ENCODE data around the gene PAGE3. TPM values are rescaled to one million over a fixed set of nuclear protein-coding genes. Genes with fewer than 3 reads are reported as not detected.

PAGE3 gene, protein sequence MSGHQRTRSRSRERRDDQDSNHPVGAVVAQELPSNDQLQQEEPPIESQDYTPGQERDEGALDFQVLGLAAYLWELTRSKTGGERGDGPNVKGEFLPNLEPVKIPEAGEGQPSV
- not detected in 2 replicates for total RNA-seq

DNA sequence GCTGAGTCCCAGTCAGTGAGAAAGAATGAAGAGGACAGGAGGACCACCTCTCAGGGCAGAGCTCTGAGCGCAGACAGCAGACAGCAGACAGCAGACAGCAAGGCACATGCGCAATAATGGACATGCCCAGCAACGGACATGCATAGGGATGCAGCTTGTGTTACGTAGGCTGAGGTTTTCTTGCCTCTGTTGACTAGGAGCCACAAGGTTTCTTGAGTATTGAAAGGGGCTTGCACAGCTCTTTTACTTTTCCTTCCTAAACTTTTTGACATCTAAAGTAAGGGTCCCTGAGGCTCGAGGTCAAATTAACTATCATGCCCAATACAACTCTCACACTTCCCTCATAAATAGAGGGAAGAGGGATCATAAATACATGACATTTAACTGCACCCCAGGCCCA, at the start of gene PAGE3:
Gene PAGE3, minus strand, starts transcription at position 101 of the 400 bp plus-strand sequence. CDS start 1,013 bp downstream, outside the sequence.
- Mint-ChIP-seq H3K36me3 (ENCODE audit: low read depth) (no peaks in the 10 kb centered on the region), H3K4me3 (ENCODE audit: low read depth) (no peak within 1 kb of the TSS), H3K27me3 (ENCODE audit: low read depth) (no peaks in the 10 kb centered on the region), H3K4me1 (ENCODE audit: low read depth) (no peaks in the 10 kb centered on the region), H3K9me3 (no peaks in the 10 kb centered on the region), H3K27ac (no peak within 1 kb of the TSS)
- no peak for DNase-seq (ENCODE audit: low spot score)
- intact Hi-C loops (cut with micrococcal nuclease) = no loop called here

DNA sequence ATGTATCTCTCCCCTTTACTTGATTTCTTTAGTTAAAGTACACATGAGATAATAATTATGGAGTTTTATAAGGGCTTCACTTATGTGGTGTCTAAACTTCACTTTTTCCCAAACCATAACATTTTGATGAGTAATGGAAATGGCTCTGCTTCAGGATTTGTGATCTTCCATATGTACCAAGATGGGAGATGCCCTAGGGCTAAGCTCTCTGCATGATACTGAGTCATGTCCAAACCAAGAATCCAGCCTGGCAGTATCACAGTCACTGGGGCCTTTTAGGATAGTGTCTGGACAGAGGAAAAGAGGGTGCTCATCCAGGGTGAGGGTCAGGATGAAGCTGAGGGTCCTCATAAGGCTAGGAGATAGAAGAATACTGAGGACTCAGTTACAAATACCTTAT, 47.9 kb upstream of the PAGE3 start:
- Mint-ChIP-seq H3K36me3 (ENCODE audit: low read depth) (no peaks in the 10 kb centered on the region), H3K4me1 (ENCODE audit: low read depth) (no peaks in the 10 kb centered on the region), H3K4me3 (ENCODE audit: low read depth) (no peak overlapping the region), H3K27me3 (ENCODE audit: low read depth) (no peaks in the 10 kb centered on the region), H3K9me3 (no peaks in the 10 kb centered on the region), H3K27ac (no peak overlapping the region)
- DNase-seq (ENCODE audit: low spot score) = no peak
- intact Hi-C loops (cut with micrococcal nuclease) = no loop called here

DNA sequence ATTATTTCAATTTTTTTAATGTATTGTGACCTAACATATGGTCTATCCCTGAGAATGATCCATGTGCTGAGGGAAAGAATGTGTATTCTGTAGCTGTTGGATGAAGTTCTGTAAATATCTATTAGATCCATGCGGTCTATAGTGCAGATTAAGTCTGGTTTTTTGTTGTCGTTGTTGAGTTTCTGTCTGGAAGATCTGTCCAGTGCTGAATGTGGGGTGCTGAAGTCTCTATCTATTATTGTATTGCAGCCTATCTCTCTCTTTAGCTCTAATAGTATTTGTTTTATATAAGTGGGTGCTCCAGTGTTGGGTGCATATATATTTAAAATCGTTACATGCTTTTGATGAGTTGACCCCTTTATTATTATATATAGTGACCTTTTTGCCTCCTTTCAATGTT, 26.2 kb upstream of the PAGE3 start:
- H3K36me3 Mint-ChIP-seq (ENCODE audit: low read depth) = no peaks in the 10 kb centered on the region
- no peak overlapping the region for H3K27ac Mint-ChIP-seq
- intact Hi-C loops (cut with micrococcal nuclease) = no loop called here
- DNase-seq (ENCODE audit: low spot score) = no peak
- H3K4me1 Mint-ChIP-seq (ENCODE audit: low read depth) = no peaks in the 10 kb centered on the region
- H3K27me3 Mint-ChIP-seq (ENCODE audit: low read depth) = no peaks in the 10 kb centered on the region
- no peak overlapping the region for H3K4me3 Mint-ChIP-seq (ENCODE audit: low read depth)
- peaks cover 3% of the 10 kb centered on the region for H3K9me3 Mint-ChIP-seq

DNA sequence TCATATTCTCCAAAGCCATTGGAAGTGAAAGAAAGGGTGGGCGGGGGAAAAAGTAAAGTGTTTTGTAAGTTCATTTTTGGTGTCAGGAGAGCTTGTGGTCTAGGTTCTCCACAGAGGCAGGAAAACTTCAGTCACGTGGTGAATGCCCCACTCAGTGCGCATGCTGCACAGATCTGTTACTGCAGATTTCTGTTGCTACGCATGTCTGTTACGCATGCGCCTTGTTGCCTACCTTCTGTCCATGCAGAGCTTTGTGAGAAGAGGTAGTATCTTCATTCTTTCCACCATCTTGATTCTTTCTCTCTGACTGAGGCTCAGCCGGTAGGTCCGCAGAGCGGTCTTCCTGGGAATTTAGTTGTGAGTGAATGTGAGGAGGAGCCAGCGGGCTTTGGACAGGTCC, 15.1 kb upstream of the PAGE3 start:
- Mint-ChIP-seq H3K36me3 (ENCODE audit: low read depth) (no peaks in the 10 kb centered on the region), H3K27ac (no peak overlapping the region), H3K4me1 (ENCODE audit: low read depth) (no peaks in the 10 kb centered on the region), H3K27me3 (ENCODE audit: low read depth) (no peaks in the 10 kb centered on the region), H3K4me3 (ENCODE audit: low read depth) (no peak overlapping the region), H3K9me3 (no peaks in the 10 kb centered on the region)
- no peak for DNase-seq (ENCODE audit: low spot score)
- intact Hi-C loops (cut with micrococcal nuclease) = no loop called here

DNA sequence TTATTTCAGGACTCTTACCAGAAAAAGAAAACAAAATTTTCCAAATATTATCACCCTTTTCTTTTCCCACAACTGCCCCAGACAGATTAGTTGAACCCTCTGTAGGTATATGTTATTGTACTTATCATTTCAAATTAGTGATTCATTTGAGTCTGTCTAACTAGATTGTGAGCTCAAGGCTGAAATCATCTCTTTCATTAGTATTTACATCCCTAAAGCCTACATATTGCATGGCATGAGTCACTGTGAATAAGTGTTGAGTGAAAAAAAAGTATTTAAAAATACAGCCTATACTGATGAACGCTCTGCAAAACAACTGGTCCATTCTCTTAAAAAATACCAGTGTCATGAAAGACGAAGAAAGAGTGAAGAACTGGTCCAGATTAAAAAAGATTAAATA, 3.9 kb downstream of the PAGE3 start:
- Mint-ChIP-seq H3K27me3 (ENCODE audit: low read depth) (no peaks in the 10 kb centered on the region), H3K27ac (no peak overlapping the region), H3K9me3 (no peaks in the 10 kb centered on the region), H3K4me3 (ENCODE audit: low read depth) (no peak overlapping the region), H3K36me3 (ENCODE audit: low read depth) (no peaks in the 10 kb centered on the region), H3K4me1 (ENCODE audit: low read depth) (no peaks in the 10 kb centered on the region)
- intact Hi-C loops (cut with micrococcal nuclease) = no loop called here
- DNase-seq (ENCODE audit: low spot score) = no peak

DNA sequence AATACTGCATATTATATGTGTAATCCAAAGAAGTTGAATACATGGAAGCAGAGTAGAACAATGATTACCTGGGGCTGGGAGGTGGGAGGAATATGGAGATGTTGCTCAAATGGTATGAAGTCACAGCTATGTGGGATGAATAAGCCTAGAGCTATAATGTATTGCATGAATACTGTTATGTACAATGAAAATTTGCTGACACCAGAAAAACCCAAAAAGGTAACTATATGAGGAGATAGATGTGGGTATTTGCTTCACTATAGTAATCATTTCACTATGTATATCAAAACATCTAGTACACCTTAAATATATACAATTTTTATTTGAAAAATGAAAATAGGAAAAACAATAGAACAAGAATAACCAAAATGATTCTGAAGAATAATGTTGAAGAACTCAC, 11.2 kb downstream of the PAGE3 start:
- H3K9me3 Mint-ChIP-seq = no peaks in the 10 kb centered on the region
- intact Hi-C loops (cut with micrococcal nuclease) = no loop called here
- H3K4me1 Mint-ChIP-seq (ENCODE audit: low read depth) = no peaks in the 10 kb centered on the region
- H3K4me3 Mint-ChIP-seq (ENCODE audit: low read depth) = no peak overlapping the region
- H3K36me3 Mint-ChIP-seq (ENCODE audit: low read depth) = no peaks in the 10 kb centered on the region
- no peak for DNase-seq (ENCODE audit: low spot score)
- no peak overlapping the region for H3K27ac Mint-ChIP-seq
- no peaks in the 10 kb centered on the region for H3K27me3 Mint-ChIP-seq (ENCODE audit: low read depth)

DNA sequence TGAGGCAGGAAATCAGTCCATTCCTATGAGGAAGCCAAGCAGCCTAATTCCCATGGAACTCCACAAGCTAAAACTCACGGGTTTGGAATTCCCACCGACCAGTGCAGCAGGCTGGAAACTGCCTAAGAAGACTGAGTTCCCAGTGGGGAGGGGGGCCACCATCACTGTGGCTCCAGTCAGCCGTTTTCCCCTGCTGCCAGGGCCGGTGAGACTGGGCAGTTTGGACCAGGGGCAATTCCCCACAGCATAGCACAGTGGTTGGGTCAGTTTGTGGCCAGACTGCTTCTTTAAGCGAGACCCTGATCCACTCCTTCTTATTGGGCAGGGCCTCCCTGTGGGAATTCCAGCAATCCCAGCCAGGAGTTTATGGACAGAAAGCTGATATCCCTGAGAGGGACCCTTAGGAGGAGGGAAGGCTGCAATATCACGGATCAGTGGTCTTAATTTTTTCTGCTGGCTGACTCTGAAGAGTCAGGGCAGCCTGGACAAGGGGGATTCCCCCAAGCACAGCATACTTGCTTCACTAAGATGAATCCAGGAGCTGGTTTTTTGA, 23.9 kb downstream of the PAGE3 start:
- no peak overlapping the region for H3K4me3 Mint-ChIP-seq (ENCODE audit: low read depth)
- no peaks in the 10 kb centered on the region for H3K9me3 Mint-ChIP-seq
- no peak overlapping the region for H3K27ac Mint-ChIP-seq
- intact Hi-C loops (cut with micrococcal nuclease) = no loop called here
- H3K27me3 Mint-ChIP-seq (ENCODE audit: low read depth) = no peaks in the 10 kb centered on the region
- no peak for DNase-seq (ENCODE audit: low spot score)
- H3K36me3 Mint-ChIP-seq (ENCODE audit: low read depth) = no peaks in the 10 kb centered on the region
- no peaks in the 10 kb centered on the region for H3K4me1 Mint-ChIP-seq (ENCODE audit: low read depth)

DNA sequence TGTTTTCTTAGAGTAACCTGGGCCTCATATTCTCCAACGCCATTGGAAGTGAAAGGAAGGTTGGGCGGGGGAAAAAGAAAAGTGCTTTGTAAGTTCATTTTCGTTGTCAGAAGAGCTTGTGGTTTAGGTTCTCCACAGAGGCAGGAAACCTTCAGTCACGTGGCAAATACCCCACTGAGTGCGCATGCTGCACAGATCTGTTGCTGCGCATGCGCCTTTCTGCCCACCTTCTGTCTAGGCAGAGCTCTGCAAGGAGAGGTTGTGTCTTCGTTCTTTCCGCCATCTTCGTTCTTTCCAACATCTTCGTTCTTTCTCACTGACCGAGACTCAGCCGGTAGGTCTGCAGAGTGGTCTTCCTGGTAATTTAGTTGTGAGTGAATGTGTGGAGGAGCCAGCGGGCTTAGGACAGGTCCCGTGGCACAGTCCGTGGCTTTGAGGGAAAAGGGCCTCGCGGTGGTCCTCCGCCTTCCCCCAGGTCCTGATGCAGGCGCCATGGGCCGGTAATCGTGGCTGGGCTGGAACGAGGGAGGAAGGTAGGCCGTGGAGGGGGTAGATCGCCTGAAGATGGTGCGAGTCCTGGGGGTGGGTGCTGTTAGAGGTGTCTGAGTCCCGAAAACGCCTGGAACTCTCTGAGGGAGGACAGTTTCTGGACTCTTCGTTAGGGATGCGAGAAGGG, 44.5 kb downstream of the PAGE3 start, which contains the start of gene PAGE5:
Gene PAGE5, plus strand, starts transcription at position 228 of the 676 bp plus-strand sequence. CDS start 1,037 bp downstream, outside the sequence.
- intact Hi-C loops (cut with micrococcal nuclease) = no loop called here
- H3K27me3 Mint-ChIP-seq (ENCODE audit: low read depth) = no peaks in the 10 kb centered on the region
- no peaks in the 10 kb centered on the region for H3K36me3 Mint-ChIP-seq (ENCODE audit: low read depth)
- H3K4me1 Mint-ChIP-seq (ENCODE audit: low read depth) = no peaks in the 10 kb centered on the region
- no peaks in the 10 kb centered on the region for H3K9me3 Mint-ChIP-seq
- no peak for DNase-seq (ENCODE audit: low spot score)
- H3K4me3 Mint-ChIP-seq (ENCODE audit: low read depth) = no peak within 1 kb of the TSS
- H3K27ac Mint-ChIP-seq = no peak within 1 kb of the TSS

DNA sequence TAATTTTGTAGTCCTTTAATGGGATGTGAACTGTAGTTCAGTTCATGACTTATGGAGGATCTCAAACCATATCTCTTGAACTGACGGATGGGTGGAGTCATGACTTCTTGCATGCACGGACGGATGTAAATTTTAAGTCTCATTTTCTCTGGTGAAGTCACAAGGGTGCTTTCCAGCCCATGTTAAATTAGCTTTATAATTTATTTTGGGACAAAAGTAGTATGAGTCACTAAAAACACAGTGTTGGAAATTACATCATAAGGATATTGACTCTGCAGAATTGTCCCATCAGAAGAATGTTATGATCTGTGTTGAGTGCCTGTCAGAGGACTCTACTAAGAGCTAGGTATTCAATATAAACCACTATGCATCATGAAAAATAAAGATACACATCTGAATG, 51.3 kb downstream of the PAGE3 start:
- Mint-ChIP-seq H3K36me3 (ENCODE audit: low read depth) (no peaks in the 10 kb centered on the region), H3K27ac (no peak overlapping the region), H3K4me1 (ENCODE audit: low read depth) (no peaks in the 10 kb centered on the region), H3K9me3 (no peaks in the 10 kb centered on the region), H3K27me3 (ENCODE audit: low read depth) (no peaks in the 10 kb centered on the region), H3K4me3 (ENCODE audit: low read depth) (no peak overlapping the region)
- intact Hi-C loops (cut with micrococcal nuclease) = no loop called here
- no peak for DNase-seq (ENCODE audit: low spot score)

DNA sequence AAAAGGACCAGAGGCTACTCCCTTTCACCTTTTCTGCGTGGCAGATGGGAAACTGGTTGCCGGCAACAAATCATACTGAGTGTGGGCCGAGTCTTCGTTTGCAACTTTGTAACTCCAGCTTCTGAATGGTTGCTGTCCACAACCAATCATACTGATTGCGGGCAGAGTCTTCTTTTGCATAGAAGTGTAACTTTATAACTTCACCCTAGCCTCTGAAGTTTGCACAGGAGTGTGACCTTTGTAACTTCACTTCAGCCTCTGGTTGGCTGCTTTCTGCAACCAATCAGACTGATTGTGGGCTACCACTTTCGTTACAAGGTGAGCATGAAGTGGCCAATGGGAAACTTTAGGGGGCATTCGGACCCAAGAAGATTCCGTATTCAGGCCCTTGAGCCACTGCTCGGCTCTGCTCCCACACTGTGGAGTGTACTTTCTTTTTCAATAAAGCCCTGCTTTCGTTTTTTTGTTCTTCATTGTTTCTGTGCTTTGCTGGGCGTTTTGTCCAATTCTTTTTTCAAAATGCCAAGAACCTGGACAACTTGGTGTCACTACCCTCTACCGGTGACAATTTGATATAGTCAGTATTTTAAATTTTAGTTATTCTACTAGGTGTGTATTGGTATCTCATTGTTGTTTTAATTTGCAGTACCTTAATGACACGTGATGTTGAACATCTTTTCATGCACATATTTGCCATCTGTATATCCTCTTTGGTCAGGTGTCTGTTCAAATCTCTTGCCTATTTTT, 53.6 kb downstream of the PAGE3 start:
- no peaks in the 10 kb centered on the region for H3K36me3 Mint-ChIP-seq (ENCODE audit: low read depth)
- intact Hi-C loops (cut with micrococcal nuclease) = no loop called here
- no peaks in the 10 kb centered on the region for H3K27me3 Mint-ChIP-seq (ENCODE audit: low read depth)
- no peaks in the 10 kb centered on the region for H3K9me3 Mint-ChIP-seq
- H3K4me3 Mint-ChIP-seq (ENCODE audit: low read depth) = no peak overlapping the region
- H3K4me1 Mint-ChIP-seq (ENCODE audit: low read depth) = no peaks in the 10 kb centered on the region
- DNase-seq (ENCODE audit: low spot score) = no peak
- H3K27ac Mint-ChIP-seq = no peak overlapping the region

Other genes starting within 250 kb of the PAGE3 start
- not detected in 2 replicates for gene ALAS2, start 233.9 kb downstream of the PAGE3 start, total RNA-seq
- gene PAGE2B, start 189.9 kb downstream of the PAGE3 start, total RNA-seq = 0.41 and 1.1 TPM in 2 replicates
- gene PAGE2, start 175.9 kb downstream of the PAGE3 start, total RNA-seq = not detected in 2 replicates
- gene PAGE5, start 44.6 kb downstream of the PAGE3 start, total RNA-seq = not detected in 2 replicates
- 21.6 and 23.2 TPM in 2 replicates for gene MAGEH1, start 187.2 kb upstream of the PAGE3 start, total RNA-seq
- gene USP51, start 224.9 kb upstream of the PAGE3 start, total RNA-seq = 2.6 and 2.9 TPM in 2 replicates

Data from activated T-helper 2 cell treated with anti-CD3 and anti-CD28 coated beads, Interferon-gamma antibody, Interleukin-2, Interleukin-4, amounts not matched to agents 10 μg/mL and 5 μg/mL and 100 μg/mL, durations not matched to agents 14 hours and 24 hours and 36 hours (primary cell).